Hepatocyte (in vitro differentiated cells): Measurements from ENCODE around the gene RHOA.

ENCODE experiments used
- EZH2 ChIP-seq: fragments of 200-600 bp; sonication (generic); IDR thresholded peaks from 2 replicates; pipeline ENCODE4 v1.6.1; 2016; ENCODE audit warnings: antibody characterized with exemption, mild to moderate bottlenecking, borderline replicate concordance
- EZH2phosphoT487 ChIP-seq: fragments of 200-600 bp; sonication (generic); IDR thresholded peaks from one replicate; pipeline ENCODE4 v1.6.1; 2018; ENCODE audit warnings: antibody characterized with exemption, mild to moderate bottlenecking, low read depth, moderate library complexity; ENCODE audit not compliant: unreplicated experiment, severe bottlenecking
- TF ChIP-seq, protein P1 (sequence below): fragments of 200-600 bp; sonication (generic); IDR thresholded peaks from 2 replicates; pipeline ENCODE4 v1.5.1; 2016; ENCODE audit warnings: antibody characterized with exemption, mild to moderate bottlenecking; ENCODE audit not compliant: poor library complexity

DNA sequence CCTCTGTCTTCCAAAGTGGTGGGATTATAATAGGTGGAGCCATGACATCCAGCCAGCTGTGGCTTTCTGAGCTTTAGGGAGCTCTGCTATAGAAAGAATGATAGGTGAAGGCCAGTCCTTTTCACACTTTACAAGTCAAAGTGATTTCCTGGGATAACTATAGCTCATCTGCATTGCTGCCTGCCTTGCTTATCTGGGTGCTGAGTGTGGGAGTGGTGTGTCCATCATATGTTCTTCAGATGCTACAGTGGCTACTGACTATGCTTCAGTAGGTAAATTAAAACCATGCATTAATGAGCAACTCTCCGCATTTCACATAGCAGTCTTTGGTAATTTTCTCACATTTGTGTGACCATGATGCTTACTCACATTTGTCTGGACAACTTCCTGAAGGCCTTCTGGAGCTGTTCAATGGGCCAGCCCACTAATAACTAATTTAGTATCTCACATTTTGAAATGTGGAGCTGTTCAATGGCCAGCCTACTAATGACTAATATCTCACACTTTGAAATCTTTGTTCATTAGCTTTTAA lies 23.4 kb downstream of the RHOA start:
- TF ChIP-seq, protein P1, sequence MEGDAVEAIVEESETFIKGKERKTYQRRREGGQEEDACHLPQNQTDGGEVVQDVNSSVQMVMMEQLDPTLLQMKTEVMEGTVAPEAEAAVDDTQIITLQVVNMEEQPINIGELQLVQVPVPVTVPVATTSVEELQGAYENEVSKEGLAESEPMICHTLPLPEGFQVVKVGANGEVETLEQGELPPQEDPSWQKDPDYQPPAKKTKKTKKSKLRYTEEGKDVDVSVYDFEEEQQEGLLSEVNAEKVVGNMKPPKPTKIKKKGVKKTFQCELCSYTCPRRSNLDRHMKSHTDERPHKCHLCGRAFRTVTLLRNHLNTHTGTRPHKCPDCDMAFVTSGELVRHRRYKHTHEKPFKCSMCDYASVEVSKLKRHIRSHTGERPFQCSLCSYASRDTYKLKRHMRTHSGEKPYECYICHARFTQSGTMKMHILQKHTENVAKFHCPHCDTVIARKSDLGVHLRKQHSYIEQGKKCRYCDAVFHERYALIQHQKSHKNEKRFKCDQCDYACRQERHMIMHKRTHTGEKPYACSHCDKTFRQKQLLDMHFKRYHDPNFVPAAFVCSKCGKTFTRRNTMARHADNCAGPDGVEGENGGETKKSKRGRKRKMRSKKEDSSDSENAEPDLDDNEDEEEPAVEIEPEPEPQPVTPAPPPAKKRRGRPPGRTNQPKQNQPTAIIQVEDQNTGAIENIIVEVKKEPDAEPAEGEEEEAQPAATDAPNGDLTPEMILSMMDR: no peak
- TF ChIP-seq EZH2phosphoT487: no peak
- no peak for TF ChIP-seq EZH2
